HG03521 (cell line): ENCODE measurements around the gene ADAM12.
"Not testable (repeated sequence)": the region's sequence is repeated elsewhere in the genome, so short reads cannot be mapped to it uniquely, and the experiment has no call there.

Source experiments
- ATAC-seq: cut with Tn5 transposase; IDR thresholded peaks from one replicate; pipeline ENCODE4 v1.9.1; 2021; ENCODE audit warnings: mild to moderate bottlenecking, moderate library complexity; ENCODE audit not compliant: unreplicated experiment

The ADAM12 gene

DNA sequence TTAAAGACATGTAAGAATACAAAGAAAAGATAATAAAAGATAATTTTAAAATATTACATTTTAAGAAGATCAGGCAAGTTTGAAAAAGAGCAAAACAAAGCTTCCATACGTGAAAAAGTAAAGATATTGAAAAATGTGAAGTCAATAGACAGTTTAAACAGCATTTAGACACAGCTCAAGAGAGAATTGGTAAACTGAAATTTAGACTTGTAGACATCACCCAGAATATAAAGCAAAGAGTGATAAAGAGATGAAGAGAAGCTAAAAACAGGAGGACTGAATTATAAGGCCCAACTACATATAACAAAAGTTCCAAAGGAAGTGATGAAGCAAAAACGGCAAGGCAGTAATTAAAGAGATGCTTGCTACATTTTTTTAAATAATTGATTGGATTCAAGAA is 13.8 kb downstream of the ADAM12 start:
- no peak for ATAC-seq

DNA sequence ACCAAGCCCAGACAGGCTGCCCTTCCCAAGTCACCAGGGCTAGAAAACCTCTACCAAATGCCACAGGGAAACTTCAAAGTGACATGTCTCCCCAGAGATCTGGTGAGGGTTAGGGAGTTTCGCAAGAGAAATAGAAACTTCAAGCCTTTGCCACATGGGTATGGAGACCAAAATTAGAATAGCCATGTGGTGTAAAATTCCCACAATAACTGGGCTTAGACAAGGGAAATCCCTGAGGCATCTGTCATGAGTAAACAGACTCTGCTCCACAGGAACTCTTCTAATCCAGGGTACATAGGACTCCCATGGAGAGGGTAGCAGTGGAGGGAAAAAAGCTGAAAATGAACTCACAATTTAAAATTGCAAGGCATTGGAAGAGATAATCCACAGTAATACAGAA is 14.3 kb downstream of the ADAM12 start:
- ATAC-seq = no peak

DNA sequence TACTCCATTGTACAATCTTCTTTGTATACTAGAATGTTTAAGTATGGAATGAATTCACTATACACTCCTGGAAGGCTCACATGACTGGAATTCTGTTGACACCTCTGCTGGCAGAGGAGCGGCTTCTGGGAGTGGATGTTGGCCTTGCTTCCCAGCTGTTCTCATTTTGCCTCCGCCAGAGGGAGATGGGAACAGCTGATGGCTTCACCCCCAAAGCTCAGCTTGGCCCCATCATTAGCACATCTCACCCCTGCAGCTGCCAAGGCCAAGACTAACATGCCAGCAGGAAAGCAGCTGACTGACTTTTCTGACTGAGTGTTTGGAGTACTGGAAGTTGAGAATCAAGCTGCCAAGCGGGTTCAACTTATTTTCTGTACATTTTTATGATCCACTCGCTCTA is 15.1 kb downstream of the ADAM12 start:
- ATAC-seq = no peak

DNA sequence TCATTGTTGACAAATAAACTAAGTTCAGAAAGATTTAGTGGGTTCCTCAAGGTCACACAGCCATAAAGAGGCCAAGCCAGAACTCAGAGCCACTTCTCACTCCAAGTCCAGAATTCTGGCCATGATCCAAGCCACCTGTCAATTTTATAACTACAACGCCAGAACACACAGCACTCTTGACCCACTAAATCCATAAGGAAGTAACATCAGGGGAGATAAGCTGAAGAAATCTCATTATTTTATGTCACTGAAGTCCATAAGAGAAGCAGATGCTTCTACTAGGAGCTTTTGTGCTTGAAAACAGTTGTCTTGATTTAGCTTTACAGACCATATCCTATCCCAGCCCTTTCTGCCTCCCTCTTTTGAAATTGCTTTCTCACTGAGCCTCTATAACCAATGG is 15.9 kb downstream of the ADAM12 start:
- no peak for ATAC-seq

DNA sequence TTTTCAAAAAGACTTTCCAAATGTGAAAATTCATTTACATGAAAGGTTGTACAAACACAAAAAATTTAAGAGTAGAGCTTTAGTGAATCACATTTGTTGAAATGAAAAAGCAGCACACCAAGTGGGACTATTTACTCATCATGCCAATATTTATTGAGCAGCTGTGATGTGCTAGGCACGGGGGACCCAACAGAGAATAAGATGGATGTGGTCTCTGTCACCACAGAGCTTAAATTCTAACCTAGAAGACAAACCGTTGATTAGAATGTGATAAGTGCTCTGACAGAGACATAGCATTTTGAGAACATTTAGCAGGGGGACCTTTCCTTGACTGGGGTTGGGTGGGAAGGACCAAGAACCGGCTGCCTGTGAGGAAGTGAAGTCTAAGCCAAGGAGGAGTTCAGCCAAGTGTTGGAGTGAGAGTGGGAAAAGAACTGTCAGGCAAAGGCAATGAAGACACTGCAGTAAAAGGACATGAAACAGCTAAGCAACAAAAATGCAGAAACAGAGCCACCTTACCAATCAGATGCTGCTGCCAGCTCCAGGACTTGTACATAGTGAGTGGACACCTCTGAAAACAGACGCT is 19.1 kb downstream of the ADAM12 start:
- ATAC-seq = no peak

DNA sequence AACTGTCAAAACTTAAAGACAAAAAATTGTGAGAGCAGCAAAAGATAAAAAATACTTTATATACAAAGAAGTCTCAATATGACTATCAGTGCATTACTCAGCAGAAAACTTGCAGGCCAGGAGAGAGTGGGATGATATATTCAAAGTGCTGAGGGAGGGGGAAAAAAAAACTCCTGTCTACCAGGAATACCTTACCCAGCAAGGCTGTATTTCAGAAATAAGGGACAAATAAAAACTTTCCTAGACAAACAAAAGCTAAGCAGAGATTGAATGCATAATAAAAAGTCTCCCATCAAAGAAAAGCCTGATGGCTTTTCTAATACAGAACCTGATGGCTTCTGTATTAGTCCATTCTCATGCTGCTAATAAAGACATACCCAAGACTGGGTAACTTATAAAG is 31.1 kb downstream of the ADAM12 start:
- ATAC-seq = no peak

DNA sequence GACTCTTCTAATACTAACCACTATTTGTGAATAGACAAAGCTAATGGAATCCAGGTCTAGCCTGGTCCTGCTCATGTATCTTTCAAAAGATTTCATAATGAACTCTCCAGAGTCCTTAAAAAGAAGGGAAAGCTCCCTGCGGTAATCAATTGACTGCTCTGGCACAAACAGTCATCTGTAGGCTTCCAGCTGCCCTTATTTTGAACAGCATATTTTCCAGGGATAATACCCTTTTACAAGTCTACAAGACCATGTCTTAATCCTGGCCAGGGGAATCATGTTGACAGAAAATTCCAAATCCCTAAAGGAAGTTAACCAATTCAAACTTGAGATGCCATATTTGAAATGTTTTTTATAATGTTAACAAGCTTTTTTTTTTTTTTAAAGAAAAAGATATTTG is 34.6 kb downstream of the ADAM12 start:
- ATAC-seq = no peak

DNA sequence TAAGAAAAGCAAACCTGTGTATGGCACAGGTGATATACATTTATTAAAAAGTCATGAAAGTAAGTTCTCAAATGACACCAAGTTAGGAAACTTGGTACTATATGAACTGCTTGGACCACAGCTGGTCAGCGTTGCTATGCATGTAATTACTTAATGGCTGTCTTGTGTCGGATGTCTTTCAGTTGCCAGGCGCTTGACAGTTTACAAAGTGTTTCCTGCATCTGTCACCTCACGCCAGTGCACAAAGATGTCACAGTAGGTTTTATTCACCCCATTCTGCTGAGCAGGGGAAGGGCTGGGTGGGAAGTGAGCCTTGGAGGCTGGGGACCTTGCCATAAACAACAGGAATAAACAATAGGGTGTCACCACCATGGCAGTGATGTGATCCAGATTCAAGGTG is 35.8 kb downstream of the ADAM12 start:
- no peak for ATAC-seq

DNA sequence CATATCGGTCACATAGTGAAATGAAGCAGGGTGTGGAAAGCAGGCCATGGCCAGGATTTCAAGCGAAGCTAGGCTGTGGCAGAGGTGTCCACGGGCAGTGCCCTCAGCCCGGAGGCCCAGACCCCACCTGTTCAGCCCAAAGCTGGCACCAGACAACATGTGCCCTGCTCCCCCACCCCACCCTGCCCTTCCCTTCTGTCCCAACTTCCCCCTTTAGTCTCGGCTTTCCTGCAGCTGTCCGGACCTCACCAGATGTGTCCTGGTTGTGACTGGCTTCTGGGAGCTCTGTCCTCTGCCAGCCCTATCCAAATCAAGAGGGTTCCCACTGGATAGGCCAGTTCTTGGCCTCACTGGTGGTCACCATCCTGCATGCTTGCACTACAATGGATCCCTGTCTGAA is 37.3 kb downstream of the ADAM12 start:
- ATAC-seq = no peak

DNA sequence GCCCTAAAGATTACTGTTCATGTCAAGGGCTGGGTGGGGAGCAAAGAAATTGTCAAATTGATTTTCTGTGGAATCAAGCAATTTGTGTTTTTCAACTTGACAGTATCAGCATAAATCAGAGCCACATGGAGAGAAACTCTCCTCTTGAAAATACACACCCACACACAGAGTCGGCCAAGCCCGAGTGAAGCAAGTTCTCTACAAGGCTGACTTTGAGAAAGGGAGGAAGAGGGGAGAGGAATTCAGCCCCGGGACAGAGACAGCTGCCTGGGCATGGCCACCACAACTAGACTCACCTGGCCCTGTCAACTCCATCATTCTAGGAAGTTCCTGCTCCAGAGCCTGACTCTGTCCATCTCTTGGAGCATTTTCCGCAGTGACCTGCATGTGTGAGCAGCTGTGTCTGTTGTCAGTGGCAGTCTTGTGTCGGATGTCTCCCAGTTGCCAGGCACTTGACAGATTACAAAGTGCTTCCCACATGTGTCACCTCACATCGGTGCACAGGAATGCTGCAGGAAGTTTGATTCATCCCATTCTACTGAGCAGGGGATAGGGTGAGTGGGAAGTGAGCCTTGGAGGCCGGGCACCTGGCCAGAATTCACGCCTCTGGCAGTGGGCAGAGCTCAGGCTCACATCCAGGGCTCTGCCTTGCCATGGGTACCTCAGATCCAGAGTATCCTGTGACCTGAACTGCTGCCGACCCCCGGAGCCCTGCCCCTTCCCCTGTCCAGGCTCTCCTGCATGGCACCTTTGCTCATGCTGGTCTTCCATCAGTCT is 37.9 kb downstream of the ADAM12 start:
- no peak for ATAC-seq

DNA sequence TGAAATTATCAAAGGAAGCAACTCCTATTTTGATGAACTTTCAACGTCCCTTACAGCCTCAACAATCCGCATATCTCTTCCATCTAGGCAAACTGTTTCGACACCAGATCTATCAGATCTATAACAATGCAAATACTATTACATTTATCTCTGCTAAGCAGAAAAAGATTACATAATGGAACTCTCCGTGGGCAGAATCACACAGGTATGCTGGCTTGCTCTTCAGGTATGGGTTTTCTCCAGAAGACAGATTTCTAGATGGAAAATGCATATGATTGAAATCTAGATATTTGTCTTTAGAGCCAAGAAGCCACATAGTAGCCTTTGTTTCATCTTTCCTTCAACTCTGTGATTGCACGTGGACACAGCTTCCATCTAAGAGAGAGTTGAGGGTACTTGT is 38.6 kb downstream of the ADAM12 start:
- no peak for ATAC-seq

DNA sequence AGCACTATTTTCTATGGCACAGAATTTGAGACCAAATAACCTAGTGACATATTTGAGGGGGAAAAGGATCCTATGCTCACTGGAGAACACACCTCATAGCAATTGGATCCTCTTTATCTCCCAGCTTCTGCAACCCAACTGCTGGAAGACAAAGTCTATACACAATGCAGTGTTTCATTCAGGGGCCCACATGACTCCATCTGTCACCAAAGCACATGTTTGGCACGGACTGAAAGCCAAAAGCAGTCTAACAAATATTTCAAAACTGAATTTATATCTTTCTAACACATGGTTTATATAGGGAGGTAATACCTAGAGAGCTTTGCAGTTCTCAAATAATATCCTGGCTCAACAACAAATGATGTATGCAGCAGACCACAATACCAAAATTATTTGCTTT is 39.2 kb downstream of the ADAM12 start:
- ATAC-seq = no peak

DNA sequence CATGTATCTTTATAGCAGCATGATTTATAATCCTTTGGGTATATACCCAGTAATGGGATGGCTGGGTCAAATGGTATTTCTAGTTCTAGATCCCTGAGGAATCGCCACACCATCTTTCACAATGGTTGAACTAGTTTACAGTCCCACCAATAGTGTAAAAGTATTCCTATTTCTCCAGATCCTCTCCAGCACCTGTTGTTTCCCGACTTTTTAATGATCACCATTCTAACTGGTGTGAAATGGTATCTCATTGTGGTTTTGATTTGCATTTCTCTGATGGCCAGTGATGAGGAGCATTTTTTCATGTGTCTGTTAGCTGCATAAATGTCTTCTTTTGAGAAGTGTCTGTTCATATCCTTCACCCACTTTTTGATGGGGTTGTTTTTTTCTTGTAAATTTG is 44.8 kb downstream of the ADAM12 start:
- ATAC-seq = not testable (repeated sequence)

DNA sequence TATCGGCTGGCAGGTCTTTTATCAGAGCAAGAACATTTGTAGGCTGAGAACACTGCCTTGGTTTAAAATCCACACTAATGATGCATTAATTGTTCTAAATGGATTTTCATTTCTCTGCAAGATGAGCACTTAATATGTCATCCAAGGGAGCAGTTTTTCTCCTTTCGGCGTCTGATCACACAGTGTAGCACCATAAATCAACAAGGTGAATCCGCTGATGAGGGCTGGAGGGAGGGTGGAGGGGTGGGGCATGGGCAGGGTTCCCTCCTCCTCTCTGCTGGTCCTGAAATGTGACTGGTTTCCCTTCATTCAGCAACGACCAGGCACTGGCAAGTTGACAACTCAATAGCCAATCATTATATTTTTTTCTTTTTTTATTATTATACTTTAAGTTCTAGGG is 45.6 kb downstream of the ADAM12 start:
- no peak for ATAC-seq

DNA sequence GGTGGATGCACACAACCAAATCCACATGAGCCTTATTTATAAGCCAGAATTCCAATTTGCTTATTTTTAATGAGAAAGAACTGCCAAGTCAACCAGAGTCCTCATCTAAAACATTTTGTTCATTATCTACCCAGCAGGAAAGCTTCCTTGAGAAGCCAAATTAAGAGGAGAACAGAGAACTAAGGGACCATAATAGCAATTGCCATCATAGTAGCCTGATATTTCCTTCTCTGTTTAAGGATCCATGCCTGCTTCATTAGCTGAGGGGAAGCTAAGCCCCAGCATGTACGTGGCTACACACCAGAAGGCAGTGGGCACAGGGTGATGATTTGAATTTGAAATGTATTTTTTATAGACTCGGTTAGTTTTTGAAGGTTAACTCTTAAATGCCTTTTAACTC is 46.8 kb downstream of the ADAM12 start:
- no peak for ATAC-seq

DNA sequence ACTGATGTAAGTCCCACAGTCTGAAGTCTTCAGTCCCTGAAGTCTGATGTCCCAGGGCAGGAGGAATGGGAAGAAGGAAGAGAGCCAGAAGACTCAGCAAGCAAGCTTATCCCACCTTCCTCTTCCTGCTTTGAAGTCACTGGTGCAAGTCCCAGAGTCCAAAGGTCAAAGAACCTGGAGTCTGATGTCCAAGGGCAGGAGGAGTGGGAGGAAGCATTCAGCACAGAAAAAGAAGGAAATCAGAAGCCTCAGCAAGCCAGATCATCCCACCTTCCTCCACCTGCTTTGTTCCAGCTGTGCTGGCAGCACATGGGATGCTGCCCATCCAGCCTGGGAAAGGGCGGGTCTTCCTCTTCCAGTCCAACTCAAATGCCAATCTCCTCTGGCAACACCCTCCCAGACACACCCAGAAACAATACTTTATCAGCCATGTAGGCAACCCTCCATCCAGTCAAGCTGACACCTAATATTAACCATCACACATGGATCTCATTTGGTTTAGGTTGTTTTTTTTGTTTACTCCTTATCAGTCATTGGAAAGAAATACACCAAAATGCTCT is 50.9 kb downstream of the ADAM12 start:
- no peak for ATAC-seq

DNA sequence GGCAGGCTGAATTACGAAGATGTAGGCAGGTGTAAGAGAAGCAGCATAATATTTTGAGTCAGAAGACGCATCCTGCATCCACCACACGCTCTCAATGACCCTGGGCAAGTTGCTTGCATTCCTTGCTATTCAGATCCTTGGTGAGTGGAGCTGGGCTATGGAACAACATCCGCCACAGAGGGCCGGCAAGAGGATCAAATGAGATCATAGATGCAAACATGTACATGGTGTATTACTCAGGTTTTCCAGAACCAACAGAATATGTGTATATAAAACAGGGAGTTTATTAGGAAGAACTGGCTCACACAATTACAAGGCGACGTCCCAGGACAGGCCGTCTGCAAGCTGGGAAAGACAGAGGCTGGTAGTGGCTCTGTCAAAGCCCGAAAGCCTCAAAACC is 51.5 kb downstream of the ADAM12 start:
- ATAC-seq = no peak

DNA sequence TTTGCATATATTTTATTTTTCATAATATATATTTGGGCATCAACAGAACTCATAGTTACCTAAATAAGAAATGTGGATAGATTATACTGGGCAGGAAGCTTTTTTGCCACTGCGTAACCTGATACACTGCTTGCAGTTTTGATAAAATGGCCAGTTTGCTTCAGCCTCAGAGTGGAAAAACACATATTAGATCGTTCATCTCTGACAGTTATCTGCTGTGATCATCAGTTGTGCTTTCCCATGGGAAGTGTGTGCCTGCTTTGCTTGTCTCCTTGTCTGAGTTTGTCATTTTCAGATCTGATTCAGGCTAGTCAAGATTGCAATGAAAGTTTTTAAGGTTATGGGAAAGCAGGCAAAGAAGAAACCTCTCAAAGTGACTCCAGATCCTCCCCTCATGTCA is 54.0 kb downstream of the ADAM12 start:
- no peak for ATAC-seq

DNA sequence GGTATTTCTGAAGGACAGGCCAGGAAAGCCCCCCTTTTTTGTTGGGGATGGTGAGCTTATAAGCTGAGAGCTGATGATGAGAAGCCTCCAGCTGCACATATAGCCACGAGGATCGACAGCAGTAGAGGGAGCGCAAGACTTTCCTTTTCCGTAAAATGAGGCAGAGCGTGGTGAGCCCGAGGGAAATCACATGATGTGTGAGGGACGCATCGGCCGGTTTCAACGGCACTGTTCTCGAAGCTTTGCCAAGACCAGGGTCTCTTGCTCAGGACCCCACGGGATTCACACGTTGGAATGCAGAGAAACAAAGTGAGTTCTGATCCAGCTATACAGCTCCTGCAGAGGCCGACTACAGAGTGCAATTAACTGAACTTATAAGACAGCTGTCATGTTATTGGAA is 55.7 kb downstream of the ADAM12 start:
- ATAC-seq = no peak

DNA sequence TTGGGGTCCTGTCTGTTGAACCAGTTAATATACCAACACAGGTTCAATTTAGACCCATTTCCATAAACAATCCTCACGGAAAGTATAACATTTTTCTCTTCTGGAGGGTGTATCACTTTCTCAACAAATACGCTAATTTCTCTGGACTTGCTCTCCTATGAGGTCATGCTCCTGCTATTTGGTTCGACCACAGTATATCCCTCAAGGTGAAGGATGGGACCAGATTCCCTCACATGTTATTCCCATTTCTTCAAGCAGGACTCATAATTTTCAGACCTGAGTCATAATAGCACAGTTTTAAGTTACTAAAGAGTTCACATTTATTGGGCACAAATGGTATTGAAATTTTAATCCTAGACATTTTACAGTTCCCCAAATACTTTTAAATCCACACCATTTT is 57.2 kb downstream of the ADAM12 start:
- no peak for ATAC-seq

DNA sequence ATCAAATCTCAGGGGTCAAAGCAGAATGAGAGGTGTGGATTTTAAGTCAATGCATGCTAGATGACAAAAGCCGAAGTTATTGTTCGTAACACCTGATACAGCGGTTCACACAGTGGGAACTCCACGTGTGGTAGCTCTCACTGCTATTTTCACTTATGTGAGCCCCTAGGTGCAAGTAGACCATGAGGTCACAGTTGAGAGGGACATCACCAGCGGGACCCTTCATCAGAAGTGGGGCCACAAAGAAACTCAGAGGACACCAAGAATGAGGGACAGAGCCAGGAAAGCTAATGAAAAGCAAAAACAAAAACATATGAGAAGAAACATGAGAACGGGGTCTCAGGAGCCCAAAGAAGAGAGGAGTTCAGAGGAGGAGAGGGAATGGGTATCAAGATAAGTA is 63.5 kb downstream of the ADAM12 start:
- no peak for ATAC-seq

DNA sequence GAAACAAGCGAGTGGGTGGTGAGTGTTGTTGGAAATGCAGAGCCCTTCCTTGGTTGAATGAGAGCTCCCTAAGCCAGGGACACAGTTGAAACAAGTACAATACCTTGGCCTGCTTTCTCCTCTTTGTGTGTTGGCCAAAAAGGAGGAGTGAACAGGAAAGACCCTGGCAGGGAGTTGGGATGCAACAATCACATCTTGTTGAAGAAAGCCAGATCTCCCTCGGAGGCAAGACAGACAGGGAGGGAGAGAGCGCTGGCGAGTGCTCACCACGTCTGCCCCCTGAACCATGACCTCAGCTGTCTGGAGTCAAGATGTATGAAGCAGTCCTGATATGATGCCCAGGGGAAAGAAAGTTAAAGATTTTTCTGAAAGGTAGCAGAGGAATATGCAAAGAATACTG is 66.8 kb downstream of the ADAM12 start:
- no peak for ATAC-seq

DNA sequence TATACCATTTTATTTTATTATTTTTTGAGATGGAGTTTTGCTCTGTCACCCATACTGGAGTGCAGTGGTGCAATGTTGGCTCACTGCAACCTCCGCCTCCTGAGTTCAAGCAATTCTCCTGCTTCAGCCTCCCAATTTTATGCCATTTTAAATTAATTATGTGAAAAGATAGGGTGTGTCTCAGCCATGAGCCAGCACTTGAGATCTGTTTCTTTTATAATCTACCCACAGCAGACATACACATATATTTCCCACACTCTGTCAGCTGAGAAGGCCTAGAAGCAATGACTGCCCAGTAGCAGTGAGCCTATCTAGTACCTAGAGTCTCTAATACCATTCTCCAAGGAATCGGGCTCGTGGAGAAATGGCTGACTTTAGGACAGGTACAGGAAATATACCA is 70.5 kb downstream of the ADAM12 start:
- no peak for ATAC-seq
